Endothelial cell (in vitro differentiated cells): ENCODE data around the gene CDH23. TPM values are rescaled to one million over a fixed set of nuclear protein-coding genes. Genes with fewer than 3 reads are reported as not detected.

Experiments used
- DNase-seq: peaks from one replicate; pipeline ENCODE4 v3.0.0; 2021; ENCODE audit warnings: low spot score
- H3K27ac Mint-ChIP-seq: one replicate; pipeline ENCODE4 v1.8.0; 2021; ENCODE audit warnings: mixed read lengths, inconsistent platforms; ENCODE audit not compliant: unreplicated experiment
- H3K27me3 Mint-ChIP-seq: one replicate; pipeline ENCODE4 v1.8.0; 2021; ENCODE audit warnings: mild to moderate bottlenecking, moderate library complexity, mixed read lengths, inconsistent platforms; ENCODE audit not compliant: unreplicated experiment
- H3K36me3 Mint-ChIP-seq: one replicate; pipeline ENCODE4 v1.8.0; 2021; ENCODE audit warnings: mild to moderate bottlenecking, low read depth, mixed read lengths, inconsistent platforms; ENCODE audit not compliant: unreplicated experiment
- H3K4me1 Mint-ChIP-seq: one replicate; pipeline ENCODE4 v1.8.0; 2021; ENCODE audit warnings: mild to moderate bottlenecking, mixed read lengths, inconsistent platforms; ENCODE audit not compliant: unreplicated experiment
- H3K4me3 Mint-ChIP-seq: one replicate; pipeline ENCODE4 v1.8.0; 2021; ENCODE audit warnings: mild to moderate bottlenecking, mixed read lengths, inconsistent platforms; ENCODE audit not compliant: unreplicated experiment
- H3K9me3 Mint-ChIP-seq: one replicate; pipeline ENCODE4 v1.8.0; 2021; ENCODE audit warnings: mixed read lengths, inconsistent platforms; ENCODE audit not compliant: unreplicated experiment
- CTCF ChIP-seq: fragments of 200-600 bp; sonication (generic); IDR thresholded peaks from one replicate; pipeline ENCODE4 v1.5.0; 2021; ENCODE audit warnings: antibody characterized with exemption; ENCODE audit not compliant: unreplicated experiment
- total RNA-seq: library from RNA; stranded (reverse); fragmentation: NEBNext Ultra II Directional; extraction: Animal tissue kit (Norgen Biotek cat#: 25700); gene quantifications from one replicate; pipeline ENCODE4 v1.2.1, GENCODE V29; 2021; ENCODE audit not compliant: unreplicated experiment

The CDH23 gene
- total RNA-seq, 1 donor from 2014 or later = 0.54 TPM

- Mint-ChIP-seq H3K4me1 (peaks cover 19% of the 10 kb centered on the region), H3K27ac (no peak overlapping the region)
- no peak for TF ChIP-seq CTCF
Observed at GRCh38 chr10:71379118-71379766, 17.5 kb upstream of the CDH23 start.

DNA sequence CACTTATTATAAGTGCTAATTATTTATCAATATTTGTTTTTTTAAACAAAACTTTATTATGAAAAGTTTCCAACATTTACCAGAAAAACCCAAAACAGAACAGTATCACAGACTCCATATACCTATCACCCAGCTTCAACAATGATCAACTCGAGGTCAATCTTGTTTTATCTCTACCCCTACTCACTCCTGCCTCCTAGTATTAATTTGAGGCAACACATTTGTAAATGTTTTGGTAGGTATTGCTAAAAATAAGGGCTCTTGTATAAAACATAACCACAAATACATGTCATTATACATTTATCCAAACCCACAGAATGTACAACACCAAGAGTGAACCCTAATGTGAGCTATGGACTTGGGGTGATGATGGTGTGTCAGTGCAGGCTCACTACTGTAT is 15.9 kb upstream of the CDH23 start:
- H3K9me3 Mint-ChIP-seq = no peaks in the 10 kb centered on the region
- H3K27ac Mint-ChIP-seq = no peak overlapping the region

More at GRCh38 chr10:71379118-71379766, 17.5 kb upstream of the CDH23 start:
- Mint-ChIP-seq H3K36me3 (no peaks in the 10 kb centered on the region), H3K9me3 (no peaks in the 10 kb centered on the region), H3K4me3 (no peak overlapping the region), H3K27me3 (peaks cover 1% of the 10 kb centered on the region)
- no peak for DNase-seq

GRCh38 chr10:71381611-71382010 is 15.1 kb upstream of the CDH23 start:
- Mint-ChIP-seq H3K27me3 (peaks cover 1% of the 10 kb centered on the region), H3K4me3 (no peak overlapping the region), H3K27ac (no peak overlapping the region), H3K4me1 (peaks cover 8% of the 10 kb centered on the region), H3K36me3 (no peaks in the 10 kb centered on the region), H3K9me3 (no peaks in the 10 kb centered on the region)
- DNase-seq = no peak
- no peak for TF ChIP-seq CTCF

More for the DNA sequence above, 15.9 kb upstream of the CDH23 start:
- no peak for DNase-seq
- Mint-ChIP-seq H3K4me3 (no peak overlapping the region), H3K27me3 (peaks cover 1% of the 10 kb centered on the region), H3K4me1 (peaks cover 16% of the 10 kb centered on the region), H3K36me3 (no peaks in the 10 kb centered on the region)
- TF ChIP-seq CTCF = no peak

DNA sequence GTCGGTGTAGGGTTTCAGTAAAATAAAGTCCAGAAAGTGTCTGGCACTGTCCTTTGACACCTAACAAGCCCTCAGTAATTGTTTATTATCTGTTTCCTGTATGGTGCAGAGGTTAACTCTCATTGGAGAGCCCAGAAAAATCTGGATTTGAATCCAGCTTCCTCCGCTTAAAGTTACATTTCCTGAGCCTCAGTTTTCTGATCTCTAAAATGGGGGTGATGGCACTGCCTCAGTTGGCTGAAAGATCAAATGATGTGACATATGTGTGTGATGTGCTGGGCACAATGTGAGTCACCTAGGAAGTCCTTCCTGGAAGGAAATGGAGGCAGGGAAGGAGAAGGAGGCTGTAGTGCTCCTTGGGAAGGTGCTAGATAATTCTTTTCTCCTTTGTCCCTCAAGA is 14.7 kb upstream of the CDH23 start:
- H3K4me1 Mint-ChIP-seq = peaks cover 8% of the 10 kb centered on the region
- no peak for TF ChIP-seq CTCF
- no peaks in the 10 kb centered on the region for H3K9me3 Mint-ChIP-seq
- no peaks in the 10 kb centered on the region for H3K36me3 Mint-ChIP-seq
- no peak overlapping the region for H3K27ac Mint-ChIP-seq
- H3K4me3 Mint-ChIP-seq = no peak overlapping the region
- no peak for DNase-seq
- peaks cover 1% of the 10 kb centered on the region for H3K27me3 Mint-ChIP-seq

DNA sequence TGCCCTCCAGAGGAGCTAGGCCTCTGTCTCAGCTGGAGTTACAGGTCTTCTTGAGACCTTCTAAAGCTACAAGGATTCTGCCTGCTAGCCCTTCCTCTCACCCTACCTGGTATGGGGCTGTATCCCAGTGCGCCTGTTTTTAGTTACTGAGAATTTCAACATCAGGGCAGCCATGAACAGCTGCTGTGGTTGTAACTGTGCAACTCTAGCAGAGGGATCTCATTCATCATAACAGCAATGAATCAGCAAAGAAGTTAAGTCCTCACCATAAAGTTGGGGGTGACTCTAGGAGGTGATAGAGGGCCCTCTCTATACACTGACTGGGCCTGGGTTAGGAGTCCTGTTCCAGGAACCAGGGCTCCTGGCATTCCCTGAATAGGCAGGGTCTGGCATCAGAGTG is 14.0 kb upstream of the CDH23 start:
- TF ChIP-seq CTCF = no peak
- Mint-ChIP-seq H3K9me3 (no peaks in the 10 kb centered on the region), H3K36me3 (no peaks in the 10 kb centered on the region), H3K27ac (no peak overlapping the region), H3K27me3 (no peaks in the 10 kb centered on the region), H3K4me1 (peaks cover 8% of the 10 kb centered on the region), H3K4me3 (no peak overlapping the region)
- no peak for DNase-seq
